Measurements from ENCODE around the gene AOPEP. TPM values are rescaled to one million over a fixed set of nuclear protein-coding genes. Genes with fewer than 3 reads are reported as not detected.
A peak's percentile ranks its signal among the peaks of the same experiment; 100 is the strongest.

The AOPEP gene
- total RNA-seq, 1 experiment from 2014 or later, result 15.0 TPM

- Histone ChIP-seq H3K23ac (ENCODE audit: insufficient read length, low read depth, low read length) (no peak overlapping the region), H4K20me1 (ENCODE audit: control insufficient read depth, insufficient read depth, insufficient read length) (no peaks in the 10 kb centered on the region), H4K5ac (ENCODE audit: insufficient read length, low read depth, low read length) (no peak overlapping the region), H4K91ac (ENCODE audit: insufficient read length, low read depth, low read length) (no peak overlapping the region), H3K9ac (ENCODE audit: extremely low read depth, insufficient read length, low read length) (no peak overlapping the region), H3K79me1 (ENCODE audit: insufficient read depth, low read depth, low read length, poor library complexity, severe bottlenecking) (no peaks in the 10 kb centered on the region), H2BK120ac (ENCODE audit: low read depth, low read length, poor library complexity, severe bottlenecking) (no peak overlapping the region), H2AFZ (ENCODE audit: low read length) (no peak overlapping the region), H4K8ac (replicated peaks; ENCODE audit: insufficient read length, low read depth, low read length) (no peak overlapping the region), H2BK12ac (ENCODE audit: insufficient read length, low read depth, low read length) (no peak overlapping the region), H2BK5ac (ENCODE audit: insufficient read length, low read length) (no peak overlapping the region), H2AK5ac (ENCODE audit: insufficient read length, low read length) (no peak overlapping the region), H3K56ac (ENCODE audit: insufficient read length, low read depth, low read length) (no peak overlapping the region), H3K9me3 (ENCODE audit: control insufficient read depth, low read depth, low read length) (no peaks in the 10 kb centered on the region), H3K14ac (ENCODE audit: insufficient read depth, low read length) (no peak overlapping the region), H3K79me2 (ENCODE audit: insufficient read depth, low read length) (no peaks in the 10 kb centered on the region), H3K27ac (ENCODE audit: insufficient read length, low read depth, low read length) (no peak overlapping the region), H3K27me3 (ENCODE audit: insufficient read depth, low read length) (no peaks in the 10 kb centered on the region), H2BK20ac (ENCODE audit: low read depth, low read length, poor library complexity, severe bottlenecking) (no peak overlapping the region), H2BK15ac (ENCODE audit: low read depth, low read length) (no peak overlapping the region), H3K4ac (ENCODE audit: low read depth, low read length) (no peak overlapping the region), H3K23me2 (ENCODE audit: insufficient read length, low read depth, low read length, poor library complexity, severe bottlenecking) (no peaks in the 10 kb centered on the region), H3K18ac (ENCODE audit: insufficient read length, low read depth, low read length) (no peak overlapping the region), H3T11ph (ENCODE audit: low read length) (no peak overlapping the region), H3K4me1 (ENCODE audit: insufficient read depth, low read length) (no peaks in the 10 kb centered on the region), H3K4me2 (ENCODE audit: insufficient read depth, insufficient read length, low read length) (no peak overlapping the region)
- H3K4me1 Mint-ChIP-seq, result peaks cover 9% of the 10 kb centered on the region in 2 experiments
- H3K4me3 Mint-ChIP-seq, result no peak overlapping the region
- no peaks in the 10 kb centered on the region for H3K9me3 Mint-ChIP-seq
- peaks cover 0 to 7% (median 2%) of the 10 kb centered on the region in 3 experiments; a peak in 3 of 7 replicates for H3K36me3 Mint-ChIP-seq (ENCODE audit: insufficient read depth in 1 of 3, low read depth in 3 of 3)
- no CpG with 5 or more reads among the region's 18 CpGs for WGBS (ENCODE audit: extremely low coverage, insufficient read length, low lambda C conversion rate)
- peak overlapping the region in 2 of 3 experiments; percentile 50 to 93; a peak in 2 of 7 replicates for H3K27ac Mint-ChIP-seq
- no peak for DNase-seq
- H3K27me3 Mint-ChIP-seq (ENCODE audit: low read depth), result no peaks in the 10 kb centered on the region
- TF ChIP-seq CTCF (conservative IDR thresholded peaks at IDR 0.05), result no peak
These were observed 380.7 kb downstream of the AOPEP start for GRCh38 chr9:95107001-95107749.
